Omental fat pad (tissue), 4 donors: ENCODE data around the gene ANGPT4. TPM values are rescaled to one million over a fixed set of nuclear protein-coding genes. Genes with fewer than 3 reads are reported as not detected.
A peak's percentile ranks its signal among the peaks of the same experiment; 100 is the strongest.

Experiments
- ATAC-seq: fragments of 150-250 bp; one replicate; pipeline ENCODE4 v1.9.1; 2016; ENCODE audit warnings: mild to moderate bottlenecking, moderate library complexity; ENCODE audit not compliant: low FRiP score
- DNase-seq: peaks from one replicate; pipeline ENCODE4 v3.0.0-alpha.2; 2019; ENCODE audit warnings: low spot score
- total RNA-seq, 4 donors: library from RNA; depleted of rRNA; stranded (reverse); fragments of >200 nt; gene quantifications; one replicate each; pipeline ENCODE4 v1.1.0, GENCODE V29; 2016
- TF ChIP-seq, protein P1 (sequence below), 3 donors: fragments of 450-650 bp; IDR thresholded peaks; one replicate each; pipeline ENCODE4 v1.5.1; 2016 to 2017; ENCODE audit warnings: antibody characterized with exemption in 3 of 3, mild to moderate bottlenecking in 3 of 3, moderate library complexity in 2 of 3

The ANGPT4 gene
- total RNA-seq, 4 donors from 2014 or later = 0.44 to 27.6 (median 3.4) TPM

DNA sequence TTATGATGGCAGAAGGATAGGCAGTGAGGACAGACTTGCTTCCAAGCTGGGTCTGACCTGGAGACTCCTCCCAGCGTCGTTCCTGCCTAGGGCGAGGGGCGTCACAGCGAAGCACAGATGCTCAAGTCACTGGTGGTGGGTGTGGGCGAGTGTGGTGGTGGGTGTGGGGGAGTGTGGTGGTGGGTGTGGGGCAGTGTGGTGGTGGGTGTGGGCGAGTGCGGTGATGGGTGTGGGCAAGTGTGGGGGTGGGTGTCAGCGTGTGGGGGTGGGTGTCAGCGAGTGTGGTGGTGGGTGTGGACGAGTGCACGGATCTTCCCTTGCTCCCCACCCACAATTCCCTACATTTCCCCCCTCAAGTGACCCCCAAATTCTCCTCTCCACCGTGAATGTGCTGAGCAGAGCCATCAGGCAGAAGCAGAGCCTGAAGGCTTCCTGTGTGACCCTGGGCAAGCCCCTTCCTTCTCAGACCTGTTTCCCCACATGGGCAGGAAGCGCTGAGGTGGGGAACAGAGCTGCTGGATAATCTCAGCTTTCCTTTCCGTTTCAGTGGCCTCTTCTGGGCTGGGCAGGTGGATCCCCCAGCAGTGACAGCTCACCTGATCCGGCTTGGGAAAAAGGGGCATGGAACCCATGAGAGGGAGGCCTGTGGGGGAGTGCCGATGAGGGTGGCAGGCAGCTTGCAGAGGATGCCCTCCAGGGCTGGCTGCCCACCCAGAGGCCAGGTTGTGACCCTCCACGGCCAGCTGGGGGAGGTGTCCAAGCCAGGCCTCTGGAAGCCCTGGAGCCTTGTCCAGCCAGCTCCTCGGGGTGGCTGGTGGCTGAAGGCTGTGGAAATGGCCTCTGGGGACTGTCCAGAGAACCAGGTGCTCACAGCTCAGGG lies 43.0 kb upstream of the ANGPT4 start:
- no peak for DNase-seq
- no peak for ATAC-seq
- TF ChIP-seq, protein P1, sequence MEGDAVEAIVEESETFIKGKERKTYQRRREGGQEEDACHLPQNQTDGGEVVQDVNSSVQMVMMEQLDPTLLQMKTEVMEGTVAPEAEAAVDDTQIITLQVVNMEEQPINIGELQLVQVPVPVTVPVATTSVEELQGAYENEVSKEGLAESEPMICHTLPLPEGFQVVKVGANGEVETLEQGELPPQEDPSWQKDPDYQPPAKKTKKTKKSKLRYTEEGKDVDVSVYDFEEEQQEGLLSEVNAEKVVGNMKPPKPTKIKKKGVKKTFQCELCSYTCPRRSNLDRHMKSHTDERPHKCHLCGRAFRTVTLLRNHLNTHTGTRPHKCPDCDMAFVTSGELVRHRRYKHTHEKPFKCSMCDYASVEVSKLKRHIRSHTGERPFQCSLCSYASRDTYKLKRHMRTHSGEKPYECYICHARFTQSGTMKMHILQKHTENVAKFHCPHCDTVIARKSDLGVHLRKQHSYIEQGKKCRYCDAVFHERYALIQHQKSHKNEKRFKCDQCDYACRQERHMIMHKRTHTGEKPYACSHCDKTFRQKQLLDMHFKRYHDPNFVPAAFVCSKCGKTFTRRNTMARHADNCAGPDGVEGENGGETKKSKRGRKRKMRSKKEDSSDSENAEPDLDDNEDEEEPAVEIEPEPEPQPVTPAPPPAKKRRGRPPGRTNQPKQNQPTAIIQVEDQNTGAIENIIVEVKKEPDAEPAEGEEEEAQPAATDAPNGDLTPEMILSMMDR (IDR thresholded peaks at IDR 0.05) = no peak

DNA sequence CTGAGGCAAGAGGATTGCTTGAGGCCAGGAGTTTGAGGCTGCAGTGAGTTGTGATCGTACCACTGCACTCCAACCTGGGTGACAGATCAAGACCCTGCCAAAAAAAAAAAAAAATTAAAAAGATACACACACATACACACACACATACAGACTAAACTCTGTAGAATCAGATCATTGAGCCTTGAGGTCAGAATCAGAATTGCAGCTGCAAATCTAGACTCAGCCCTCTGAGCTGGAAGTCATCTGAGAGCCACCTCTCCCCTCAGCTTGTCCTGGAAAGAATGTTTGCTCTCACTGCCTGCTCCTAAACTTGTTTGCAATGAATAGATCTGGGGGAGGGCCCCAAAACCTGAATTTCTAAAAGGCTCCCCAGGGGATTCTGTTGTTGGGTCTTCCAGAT lies 41.4 kb upstream of the ANGPT4 start:
- no peak for DNase-seq
- no peak for ATAC-seq
- TF ChIP-seq, protein P1 (IDR thresholded peaks at IDR 0.05) = no peak

- peak; percentile 64 for ATAC-seq
- peak; percentile 66 for DNase-seq
- TF ChIP-seq, protein P1 (IDR thresholded peaks at IDR 0.05) = peak in 2 of 3 donors; percentile 78 to 88
These were observed 40.3 kb upstream of the ANGPT4 start for GRCh38 chr20:956330-956951.

- DNase-seq (no peak), ATAC-seq (no peak)
- TF ChIP-seq, protein P1 (IDR thresholded peaks at IDR 0.05) = no peak
These were observed 39.5 kb upstream of the ANGPT4 start for GRCh38 chr20:955656-956055.

GRCh38 chr20:955111-955510 lies 39.0 kb upstream of the ANGPT4 start:
- ATAC-seq = no peak
- TF ChIP-seq, protein P1 (IDR thresholded peaks at IDR 0.05) = no peak
- no peak for DNase-seq

- ATAC-seq (no peak), DNase-seq (no peak)
- TF ChIP-seq, protein P1 (IDR thresholded peaks at IDR 0.05) = no peak
These were observed 37.6 kb upstream of the ANGPT4 start for GRCh38 chr20:953742-954141.
